HEK293 (cell line): Measurements from ENCODE around the gene TRPM6.

Experiments used
- CTCF ChIA-PET: fragments of 350-600 bp; formaldehyde crosslinking; extraction: SDS; loops from one replicate; lab custom pipeline; 2021; ENCODE audit warnings: antibody characterized with exemption; lab: Yijun Ruan, JAX
- POLR2A ChIA-PET: fragments of 300-600 bp; formaldehyde crosslinking; extraction: SDS; loops from one replicate; lab custom pipeline; 2020; ENCODE audit warnings: antibody characterized with exemption, inconsistent platforms; lab: Yijun Ruan, JAX
- H3K27ac ChIP-seq: fragments of 200-500 bp; sonication (Bioruptor generic); 2 replicates; pipeline ENCODE4 v1.5.1; 2014; ENCODE audit warnings: low read depth, low read length, control low read depth, inconsistent platforms; ENCODE audit errors: extremely low read depth
- H3K36me3 ChIP-seq, 2 experiments: fragments of 200-500 bp in 1 of 2; sonication (Bioruptor generic) in 1 of 2; 1 replicate in 1 of 2; 2 replicates in 1 of 2; pipeline ENCODE4 v1.5.1; 2014 to 2017; ENCODE audit warnings: inconsistent platforms in 2 of 2, low read length in 2 of 2; ENCODE audit not compliant: control insufficient read depth in 2 of 2, insufficient read depth in 1 of 2
- H3K4me1 ChIP-seq: fragments of 200-500 bp; sonication (Bioruptor generic); 2 replicates; pipeline ENCODE4 v1.5.1; 2014; ENCODE audit warnings: mild to moderate bottlenecking, low read length, inconsistent platforms; ENCODE audit not compliant: control insufficient read depth, insufficient read depth
- H3K4me3 ChIP-seq: 2 replicates; pipeline ENCODE4 v1.5.1; 2011; ENCODE audit warnings: low read depth, mild to moderate bottlenecking, control low read depth, low read length, moderate library complexity
- H3K9me3 ChIP-seq: fragments of 200-500 bp; sonication (Bioruptor generic); 2 replicates; pipeline ENCODE4 v1.5.1; 2014; ENCODE audit warnings: low read depth, low read length, inconsistent platforms; ENCODE audit not compliant: control insufficient read depth, insufficient read depth
- GLIS1 ChIP-seq: fragments of 450-650 bp; formaldehyde crosslinking; IDR thresholded peaks from 2 replicates; pipeline ENCODE4 v1.5.1; 2016; ENCODE audit warnings: missing biosample characterization, missing genetic modification characterization
- KLF16 ChIP-seq: fragments of 450-650 bp; formaldehyde crosslinking; IDR thresholded peaks from 2 replicates; pipeline ENCODE4 v1.5.1; 2017; ENCODE audit warnings: missing biosample characterization, missing genetic modification characterization
- KLF9 ChIP-seq: fragments of 450-650 bp; formaldehyde crosslinking; IDR thresholded peaks from 2 replicates; pipeline ENCODE4 v1.5.1; 2016; ENCODE audit warnings: missing biosample characterization, missing genetic modification characterization, low read depth
- SCRT1 ChIP-seq: fragments of 450-650 bp; formaldehyde crosslinking; IDR thresholded peaks from 2 replicates; pipeline ENCODE4 v1.5.1; 2016; ENCODE audit warnings: missing biosample characterization, missing genetic modification characterization, borderline replicate concordance
- SETDB1 ChIP-seq: IDR thresholded peaks from one replicate; pipeline ENCODE4 v1.6.1; 2017; ENCODE audit warnings: mild to moderate bottlenecking, low read length, moderate library complexity, mixed read lengths; ENCODE audit not compliant: insufficient read length
- ZBTB7A ChIP-seq: fragments of 450-650 bp; formaldehyde crosslinking; IDR thresholded peaks from 2 replicates; pipeline ENCODE4 v1.5.1; 2016; ENCODE audit warnings: low read depth, missing biosample characterization, missing genetic modification characterization
- ZNF114 ChIP-seq: fragments of 450-650 bp; formaldehyde crosslinking; IDR thresholded peaks from 2 replicates; pipeline ENCODE4 v1.5.0; 2017; ENCODE audit warnings: missing biosample characterization, missing genetic modification characterization
- ZNF155 ChIP-seq: fragments of 450-650 bp; formaldehyde crosslinking; IDR thresholded peaks from 2 replicates; pipeline ENCODE4 v1.5.1; 2016; ENCODE audit warnings: missing biosample characterization, missing genetic modification characterization
- ZNF175 ChIP-seq: fragments of 450-650 bp; formaldehyde crosslinking; IDR thresholded peaks from 2 replicates; pipeline ENCODE4 v1.5.1; 2016; ENCODE audit warnings: missing biosample characterization, missing genetic modification characterization
- ZNF223 ChIP-seq: fragments of 450-650 bp; formaldehyde crosslinking; IDR thresholded peaks from 2 replicates; pipeline ENCODE4 v1.5.1; 2016; ENCODE audit warnings: missing biosample characterization, missing genetic modification characterization
- ZNF266 ChIP-seq: fragments of 450-650 bp; formaldehyde crosslinking; IDR thresholded peaks from 2 replicates; pipeline ENCODE4 v1.5.1; 2016; ENCODE audit warnings: missing biosample characterization, missing genetic modification characterization, low read depth
- ZNF394 ChIP-seq: fragments of 450-650 bp; formaldehyde crosslinking; IDR thresholded peaks from 2 replicates; pipeline ENCODE4 v1.5.1; 2016; ENCODE audit warnings: missing biosample characterization, missing genetic modification characterization, mild to moderate bottlenecking, moderate library complexity, borderline replicate concordance
- ZNF423 ChIP-seq: fragments of 450-650 bp; formaldehyde crosslinking; IDR thresholded peaks from 2 replicates; pipeline ENCODE4 v1.5.1; 2016; ENCODE audit warnings: missing biosample characterization, missing genetic modification characterization
- ZNF544 ChIP-seq: fragments of 450-650 bp; formaldehyde crosslinking; IDR thresholded peaks from 2 replicates; pipeline ENCODE4 v1.5.0; 2017; ENCODE audit warnings: missing biosample characterization, missing genetic modification characterization
- ZNF558 ChIP-seq: fragments of 450-650 bp; formaldehyde crosslinking; IDR thresholded peaks from 2 replicates; pipeline ENCODE4 v1.5.1; 2016; ENCODE audit warnings: missing biosample characterization, missing genetic modification characterization
- ZNF660 ChIP-seq: fragments of 450-650 bp; IDR thresholded peaks from 2 replicates; pipeline ENCODE4 v1.5.1; 2018; ENCODE audit warnings: missing biosample characterization, mild to moderate bottlenecking, missing genetic modification characterization
- ZNF701 ChIP-seq: fragments of 450-650 bp; formaldehyde crosslinking; IDR thresholded peaks from 2 replicates; pipeline ENCODE4 v1.5.1; 2016; ENCODE audit warnings: missing biosample characterization, missing genetic modification characterization
- ZNF76 ChIP-seq: fragments of 450-650 bp; formaldehyde crosslinking; IDR thresholded peaks from 2 replicates; pipeline ENCODE4; 2016; ENCODE audit warnings: low read depth, missing biosample characterization, missing genetic modification characterization, borderline replicate concordance
- ZSCAN30 ChIP-seq: fragments of 450-650 bp; IDR thresholded peaks from 2 replicates; pipeline ENCODE4 v1.5.1; 2018; ENCODE audit warnings: missing biosample characterization, mild to moderate bottlenecking, missing genetic modification characterization, moderate library complexity
- TF ChIP-seq, protein P1 (sequence below): fragments of 450-650 bp; formaldehyde crosslinking; IDR thresholded peaks from 2 replicates; pipeline ENCODE4 v1.5.1; 2016; ENCODE audit warnings: missing biosample characterization, missing genetic modification characterization
- TF ChIP-seq, protein P2 (sequence below): IDR thresholded peaks from 2 replicates; pipeline ENCODE4 v1.6.1; 2011; ENCODE audit warnings: mild to moderate bottlenecking, low read depth, low read length, borderline replicate concordance
- TF ChIP-seq, protein P3 (sequence below): fragments of 450-650 bp; formaldehyde crosslinking; IDR thresholded peaks from 2 replicates; pipeline ENCODE4 v1.5.1; 2016; ENCODE audit warnings: missing biosample characterization, missing genetic modification characterization
- TF ChIP-seq, protein P4 (sequence below): fragments of 450-650 bp; formaldehyde crosslinking; IDR thresholded peaks from 2 replicates; pipeline ENCODE4 v1.5.1; 2016; ENCODE audit warnings: missing biosample characterization, missing genetic modification characterization
- TF ChIP-seq, protein P5 (sequence below): fragments of 450-650 bp; IDR thresholded peaks from 2 replicates; pipeline ENCODE4 v1.5.1; 2018; ENCODE audit warnings: missing biosample characterization, mild to moderate bottlenecking, missing genetic modification characterization
- TF ChIP-seq, protein P6 (sequence below): fragments of 450-650 bp; formaldehyde crosslinking; IDR thresholded peaks from 2 replicates; pipeline ENCODE4 v1.5.1; 2016; ENCODE audit warnings: missing biosample characterization, missing genetic modification characterization

The TRPM6 gene

DNA sequence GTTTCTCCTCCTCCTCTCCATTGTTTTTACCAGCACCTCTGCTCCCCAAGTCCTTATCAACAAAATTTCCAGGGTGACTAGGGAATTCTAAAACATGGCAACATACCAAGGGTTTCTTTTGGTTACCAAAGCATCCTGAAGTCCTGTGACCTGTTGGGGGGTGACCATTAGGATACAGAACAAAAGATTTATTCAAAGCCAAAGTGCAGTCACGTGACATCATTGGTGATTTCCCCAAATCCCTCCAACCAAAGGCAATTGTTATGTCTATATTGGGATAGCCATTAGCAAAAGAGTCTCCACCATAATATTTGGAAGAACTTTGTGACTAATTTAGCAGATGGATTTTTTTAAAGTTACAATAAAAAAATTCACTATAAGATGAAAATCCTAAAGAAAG lies 168.4 kb downstream of the TRPM6 start:
- ChIA-PET CTCF (interaction anchor here (1.1 kb wide), 1 partner anchor 14 kb away, joined by 3 read pairs; no protein-coding TSS in a partner anchor), POLR2A (no interaction called here)
- H3K4me1 ChIP-seq: no peaks in the 10 kb centered on the region
- H3K4me3 ChIP-seq: no peak overlapping the region
- H3K27ac ChIP-seq: no peak overlapping the region
- no peak for TF ChIP-seq ZSCAN30 (tag by site-specific recombination)
- TF ChIP-seq, protein P1, sequence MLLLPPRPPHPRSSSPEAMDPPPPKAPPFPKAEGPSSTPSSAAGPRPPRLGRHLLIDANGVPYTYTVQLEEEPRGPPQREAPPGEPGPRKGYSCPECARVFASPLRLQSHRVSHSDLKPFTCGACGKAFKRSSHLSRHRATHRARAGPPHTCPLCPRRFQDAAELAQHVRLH (tag by site-specific recombination): no peak
- TF ChIP-seq, protein P2, sequence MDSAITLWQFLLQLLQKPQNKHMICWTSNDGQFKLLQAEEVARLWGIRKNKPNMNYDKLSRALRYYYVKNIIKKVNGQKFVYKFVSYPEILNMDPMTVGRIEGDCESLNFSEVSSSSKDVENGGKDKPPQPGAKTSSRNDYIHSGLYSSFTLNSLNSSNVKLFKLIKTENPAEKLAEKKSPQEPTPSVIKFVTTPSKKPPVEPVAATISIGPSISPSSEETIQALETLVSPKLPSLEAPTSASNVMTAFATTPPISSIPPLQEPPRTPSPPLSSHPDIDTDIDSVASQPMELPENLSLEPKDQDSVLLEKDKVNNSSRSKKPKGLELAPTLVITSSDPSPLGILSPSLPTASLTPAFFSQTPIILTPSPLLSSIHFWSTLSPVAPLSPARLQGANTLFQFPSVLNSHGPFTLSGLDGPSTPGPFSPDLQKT: no peak
- TF ChIP-seq ZNF223 (tag by site-specific recombination): no peak
- H3K9me3 ChIP-seq: no peaks in the 10 kb centered on the region
- H3K36me3 ChIP-seq: no peaks in the 10 kb centered on the region

DNA sequence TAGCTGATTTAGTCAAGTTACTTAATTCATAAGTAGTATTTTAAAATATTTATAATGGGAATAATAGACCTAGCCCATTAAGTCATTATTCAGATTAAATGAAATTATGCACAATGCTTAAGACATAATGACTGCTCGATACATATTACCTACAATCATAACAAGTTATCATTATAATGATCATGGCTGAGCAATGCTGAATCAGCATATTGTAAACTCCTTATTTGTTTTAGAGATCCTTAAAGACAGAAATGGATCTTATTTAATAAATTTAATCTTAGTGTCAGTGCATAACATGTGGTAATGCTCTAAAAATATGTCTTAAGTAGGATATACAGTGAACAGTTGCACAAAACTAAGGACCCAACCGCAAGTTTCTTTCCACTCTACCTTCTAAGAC lies 169.0 kb downstream of the TRPM6 start:
- ChIA-PET POLR2A (no interaction called here), CTCF (no interaction called here)
- H3K4me1 ChIP-seq: no peaks in the 10 kb centered on the region
- no peak overlapping the region for H3K27ac ChIP-seq
- TF ChIP-seq ZNF701 (tag by site-specific recombination) (no peak), SETDB1 (no peak), ZNF266 (tag by site-specific recombination) (no peak), KLF9 (tag by site-specific recombination) (no peak), ZNF155 (tag by site-specific recombination) (no peak), ZNF544 (no peak), KLF16 (no peak), ZNF423 (tag by site-specific recombination) (no peak), ZNF660 (tag by site-specific recombination) (no peak), ZBTB7A (tag by site-specific recombination) (no peak), ZNF558 (tag by site-specific recombination) (no peak), SCRT1 (tag by site-specific recombination) (no peak)
- TF ChIP-seq, protein P3, sequence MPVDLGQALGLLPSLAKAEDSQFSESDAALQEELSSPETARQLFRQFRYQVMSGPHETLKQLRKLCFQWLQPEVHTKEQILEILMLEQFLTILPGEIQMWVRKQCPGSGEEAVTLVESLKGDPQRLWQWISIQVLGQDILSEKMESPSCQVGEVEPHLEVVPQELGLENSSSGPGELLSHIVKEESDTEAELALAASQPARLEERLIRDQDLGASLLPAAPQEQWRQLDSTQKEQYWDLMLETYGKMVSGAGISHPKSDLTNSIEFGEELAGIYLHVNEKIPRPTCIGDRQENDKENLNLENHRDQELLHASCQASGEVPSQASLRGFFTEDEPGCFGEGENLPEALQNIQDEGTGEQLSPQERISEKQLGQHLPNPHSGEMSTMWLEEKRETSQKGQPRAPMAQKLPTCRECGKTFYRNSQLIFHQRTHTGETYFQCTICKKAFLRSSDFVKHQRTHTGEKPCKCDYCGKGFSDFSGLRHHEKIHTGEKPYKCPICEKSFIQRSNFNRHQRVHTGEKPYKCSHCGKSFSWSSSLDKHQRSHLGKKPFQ: no peak
- TF ChIP-seq, protein P4, sequence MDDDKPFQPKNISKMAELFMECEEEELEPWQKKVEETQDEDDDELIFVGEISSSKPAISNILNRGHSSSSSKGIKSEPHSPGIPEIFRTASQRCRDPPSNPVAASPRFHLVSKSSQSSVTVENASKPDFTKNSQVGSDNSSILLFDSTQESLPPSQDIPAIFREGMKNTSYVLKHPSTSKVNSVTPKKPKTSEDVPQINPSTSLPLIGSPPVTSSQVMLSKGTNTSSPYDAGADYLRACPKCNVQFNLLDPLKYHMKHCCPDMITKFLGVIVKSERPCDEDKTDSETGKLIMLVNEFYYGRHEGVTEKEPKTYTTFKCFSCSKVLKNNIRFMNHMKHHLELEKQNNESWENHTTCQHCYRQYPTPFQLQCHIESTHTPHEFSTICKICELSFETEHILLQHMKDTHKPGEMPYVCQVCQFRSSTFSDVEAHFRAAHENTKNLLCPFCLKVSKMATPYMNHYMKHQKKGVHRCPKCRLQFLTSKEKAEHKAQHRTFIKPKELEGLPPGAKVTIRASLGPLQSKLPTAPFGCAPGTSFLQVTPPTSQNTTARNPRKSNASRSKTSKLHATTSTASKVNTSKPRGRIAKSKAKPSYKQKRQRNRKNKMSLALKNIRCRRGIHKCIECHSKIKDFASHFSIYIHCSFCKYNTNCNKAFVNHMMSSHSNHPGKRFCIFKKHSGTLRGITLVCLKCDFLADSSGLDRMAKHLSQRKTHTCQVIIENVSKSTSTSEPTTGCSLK: no peak
- no peak overlapping the region for H3K4me3 ChIP-seq
- no peaks in the 10 kb centered on the region for H3K36me3 ChIP-seq
- H3K9me3 ChIP-seq: no peaks in the 10 kb centered on the region

DNA sequence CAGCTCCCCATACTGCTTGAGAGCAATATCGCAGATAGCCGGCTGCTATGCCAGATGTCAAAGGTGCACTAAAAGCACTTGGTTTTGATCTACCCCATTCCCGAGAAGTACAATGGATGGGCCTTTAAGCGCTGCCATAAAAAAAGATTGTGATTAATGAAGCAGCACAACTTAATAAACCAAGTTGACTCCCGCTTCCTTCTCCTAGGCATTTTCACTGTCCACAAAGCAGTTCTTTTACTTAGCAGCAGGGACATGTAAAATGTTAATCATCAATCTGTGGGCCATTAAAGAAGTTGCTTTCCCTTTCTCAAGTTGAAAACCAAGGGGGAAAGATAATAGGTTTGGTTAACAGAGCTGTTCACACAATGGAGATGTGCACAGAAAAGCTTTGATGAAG lies 176.4 kb downstream of the TRPM6 start:
- Histone ChIP-seq H3K27ac (no peak overlapping the region), H3K36me3 (no peaks in the 10 kb centered on the region), H3K9me3 (no peaks in the 10 kb centered on the region), H3K4me1 (no peaks in the 10 kb centered on the region), H3K4me3 (no peak overlapping the region)
- CTCF ChIA-PET: no interaction called here
- POLR2A ChIA-PET: no interaction called here
- TF ChIP-seq ZBTB7A (tag by site-specific recombination) (no peak), GLIS1 (no peak), ZNF175 (no peak), ZNF114 (tag by site-specific recombination) (no peak), ZNF394 (tag by site-specific recombination) (no peak), ZNF76 (tag by site-specific recombination) (no peak)
- TF ChIP-seq, protein P5, sequence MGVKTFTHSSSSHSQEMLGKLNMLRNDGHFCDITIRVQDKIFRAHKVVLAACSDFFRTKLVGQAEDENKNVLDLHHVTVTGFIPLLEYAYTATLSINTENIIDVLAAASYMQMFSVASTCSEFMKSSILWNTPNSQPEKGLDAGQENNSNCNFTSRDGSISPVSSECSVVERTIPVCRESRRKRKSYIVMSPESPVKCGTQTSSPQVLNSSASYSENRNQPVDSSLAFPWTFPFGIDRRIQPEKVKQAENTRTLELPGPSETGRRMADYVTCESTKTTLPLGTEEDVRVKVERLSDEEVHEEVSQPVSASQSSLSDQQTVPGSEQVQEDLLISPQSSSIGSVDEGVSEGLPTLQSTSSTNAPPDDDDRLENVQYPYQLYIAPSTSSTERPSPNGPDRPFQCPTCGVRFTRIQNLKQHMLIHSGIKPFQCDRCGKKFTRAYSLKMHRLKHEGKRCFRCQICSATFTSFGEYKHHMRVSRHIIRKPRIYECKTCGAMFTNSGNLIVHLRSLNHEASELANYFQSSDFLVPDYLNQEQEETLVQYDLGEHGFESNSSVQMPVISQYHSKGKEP (tag by site-specific recombination): no peak
- TF ChIP-seq, protein P6, sequence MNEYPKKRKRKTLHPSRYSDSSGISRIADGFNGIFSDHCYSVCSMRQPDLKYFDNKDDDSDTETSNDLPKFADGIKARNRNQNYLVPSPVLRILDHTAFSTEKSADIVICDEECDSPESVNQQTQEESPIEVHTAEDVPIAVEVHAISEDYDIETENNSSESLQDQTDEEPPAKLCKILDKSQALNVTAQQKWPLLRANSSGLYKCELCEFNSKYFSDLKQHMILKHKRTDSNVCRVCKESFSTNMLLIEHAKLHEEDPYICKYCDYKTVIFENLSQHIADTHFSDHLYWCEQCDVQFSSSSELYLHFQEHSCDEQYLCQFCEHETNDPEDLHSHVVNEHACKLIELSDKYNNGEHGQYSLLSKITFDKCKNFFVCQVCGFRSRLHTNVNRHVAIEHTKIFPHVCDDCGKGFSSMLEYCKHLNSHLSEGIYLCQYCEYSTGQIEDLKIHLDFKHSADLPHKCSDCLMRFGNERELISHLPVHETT (tag by site-specific recombination): no peak
